NCI-H226 (cell line): ENCODE measurements around the gene PLEKHO2.
A peak's percentile ranks its signal among the peaks of the same experiment; 100 is the strongest.

ENCODE experiments used
- DNase-seq: peaks from one replicate; pipeline ENCODE4 v3.0.0-alpha.2; 2015

The PLEKHO2 gene

DNA sequence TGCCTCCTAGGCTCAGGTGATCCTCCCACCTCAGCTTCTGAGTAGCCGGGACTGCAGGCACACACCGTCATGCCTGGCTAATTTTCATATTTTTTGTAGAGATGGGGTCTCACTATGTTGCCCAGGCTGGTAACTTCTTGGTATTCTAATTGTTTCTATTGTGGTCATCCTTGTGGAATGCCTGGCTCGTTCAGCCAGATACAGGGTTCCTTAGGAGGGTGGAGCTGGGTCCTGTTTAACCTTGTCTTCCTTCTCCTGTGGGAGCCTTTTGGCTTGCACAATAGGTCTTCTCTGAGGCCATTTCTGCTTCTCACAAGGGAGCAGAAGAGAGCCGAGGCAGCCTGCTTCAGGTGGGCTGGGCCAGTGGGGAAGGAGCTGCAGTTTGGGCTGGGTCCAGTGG is 15.7 kb downstream of the PLEKHO2 start:
- DNase-seq, result peak; percentile 89

DNA sequence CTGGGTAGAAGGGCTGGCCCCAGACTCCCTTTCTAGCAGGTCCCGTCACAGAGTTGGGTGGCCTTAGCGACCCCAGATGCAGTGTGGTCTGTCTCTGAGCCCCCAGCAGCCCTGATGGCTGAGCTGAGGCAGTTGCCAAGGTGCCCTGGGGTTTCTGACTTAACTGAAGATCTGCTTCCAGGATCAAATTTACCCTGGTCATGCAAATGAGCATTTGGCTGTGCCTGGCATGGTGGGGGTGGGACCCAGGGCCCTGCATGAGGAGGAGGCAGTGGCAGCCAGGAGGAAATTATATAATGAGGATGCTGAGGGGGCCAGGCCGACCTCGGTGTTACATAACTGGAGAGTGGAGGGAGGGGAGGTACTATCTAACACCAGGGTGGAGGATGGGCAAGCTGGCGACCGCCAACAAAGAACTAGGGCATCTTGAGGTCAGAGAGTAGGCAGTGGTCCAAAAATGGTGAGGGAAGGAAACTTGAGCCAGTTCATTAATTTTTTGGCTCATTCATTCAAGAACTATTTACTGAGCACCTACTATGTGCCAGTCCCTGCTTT is 16.4 kb downstream of the PLEKHO2 start:
- no peak for DNase-seq

DNA sequence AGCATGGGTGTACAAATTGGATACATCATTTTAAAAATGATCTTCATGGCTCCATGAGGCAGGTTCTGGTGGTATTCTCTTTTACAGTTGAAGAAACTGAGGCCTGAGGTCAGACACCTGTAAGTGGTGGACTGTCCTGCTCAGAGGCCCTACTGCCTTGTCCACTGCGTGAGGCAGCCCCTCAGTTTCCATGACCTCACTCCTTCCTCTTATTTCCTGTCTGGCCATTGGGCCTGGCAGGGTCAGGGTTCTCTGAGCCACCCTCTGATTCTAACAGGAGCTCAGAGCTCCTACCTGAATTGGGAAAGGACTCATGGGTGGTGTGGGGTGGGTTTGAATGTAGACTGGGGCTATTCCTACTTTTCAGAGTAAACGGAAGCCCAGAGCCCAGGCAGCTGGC is 17.5 kb downstream of the PLEKHO2 start:
- no peak for DNase-seq

DNA sequence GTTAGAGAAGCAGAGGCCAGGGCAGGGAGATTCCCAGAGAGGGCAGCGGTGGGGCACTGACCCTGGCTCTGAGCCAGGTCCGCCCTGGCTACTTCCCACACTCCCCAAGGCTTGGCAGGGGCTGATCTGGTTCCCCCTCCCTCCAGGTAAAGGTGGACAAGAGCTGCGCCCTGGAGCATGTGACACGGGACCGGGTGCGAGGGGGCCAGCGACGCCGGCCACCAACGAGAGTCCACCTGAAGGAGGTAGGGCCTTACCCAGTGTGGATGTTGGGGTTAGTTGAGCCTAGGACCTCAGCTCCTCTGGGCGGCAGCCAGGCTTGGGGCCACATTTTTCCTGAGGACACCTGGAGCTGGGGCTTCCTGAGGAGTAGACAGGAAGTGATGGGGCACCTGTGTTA is 19.6 kb downstream of the PLEKHO2 start:
- no peak for DNase-seq

DNA sequence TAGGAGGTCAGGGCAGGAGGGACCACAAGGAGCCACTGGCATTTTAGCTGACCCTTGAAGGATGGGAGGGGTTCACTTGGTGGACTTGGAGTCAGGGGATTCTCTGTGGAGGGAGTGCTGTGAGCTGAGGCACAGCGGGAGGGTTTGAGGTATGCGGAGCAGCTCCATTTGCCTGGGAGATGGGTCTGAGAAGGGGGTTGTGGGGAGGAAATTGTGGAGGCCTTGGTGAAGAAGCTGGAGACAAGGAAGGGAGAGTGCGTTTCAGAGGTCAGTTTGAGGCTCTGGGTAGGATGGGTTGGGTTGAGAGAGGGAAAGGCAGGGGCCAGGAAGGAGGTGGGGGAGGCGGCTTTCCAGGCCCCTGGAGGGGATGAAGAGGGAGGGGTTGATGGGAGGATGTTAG is 20.2 kb downstream of the PLEKHO2 start:
- DNase-seq, result no peak

DNA sequence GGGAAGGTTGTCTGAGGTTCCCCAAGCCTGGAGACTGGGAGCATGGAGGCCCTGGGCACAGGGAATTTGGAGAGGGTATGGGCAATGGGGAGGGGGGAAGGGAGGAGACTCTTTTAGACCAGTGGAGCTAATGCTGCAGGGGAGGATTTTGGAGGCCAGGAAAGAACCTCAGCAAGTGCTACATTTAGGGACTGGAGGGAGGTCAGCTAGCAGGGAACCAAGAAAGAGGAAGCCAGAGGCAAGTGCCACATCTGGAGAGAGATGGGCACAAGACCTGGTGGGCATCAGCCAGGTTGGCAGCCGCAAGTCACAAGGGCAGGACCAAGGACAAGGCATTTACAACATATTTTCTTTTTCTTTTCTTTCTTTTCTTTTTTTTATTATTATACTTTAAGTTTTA is 20.7 kb downstream of the PLEKHO2 start:
- no peak for DNase-seq

DNA sequence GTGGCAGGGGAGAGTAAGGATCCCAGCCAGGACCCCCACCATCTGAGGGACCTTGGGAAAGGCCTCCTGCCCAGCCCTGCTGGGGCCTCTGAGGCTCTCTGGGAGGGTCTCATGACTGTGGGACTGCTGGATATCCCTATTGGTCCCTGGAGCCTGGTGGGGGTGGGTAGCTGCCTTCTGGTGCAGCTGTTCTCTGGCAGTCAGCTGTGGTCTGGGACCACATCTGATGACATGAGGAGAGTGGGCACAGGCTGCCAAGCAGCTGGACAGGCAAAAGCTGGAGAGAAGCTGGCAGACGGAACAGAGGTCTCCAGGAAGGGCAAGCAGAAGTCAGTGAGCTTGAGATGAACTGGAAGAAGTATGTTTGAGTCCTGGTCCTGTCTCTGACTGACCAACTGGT is 22.4 kb downstream of the PLEKHO2 start:
- DNase-seq, result no peak

DNA sequence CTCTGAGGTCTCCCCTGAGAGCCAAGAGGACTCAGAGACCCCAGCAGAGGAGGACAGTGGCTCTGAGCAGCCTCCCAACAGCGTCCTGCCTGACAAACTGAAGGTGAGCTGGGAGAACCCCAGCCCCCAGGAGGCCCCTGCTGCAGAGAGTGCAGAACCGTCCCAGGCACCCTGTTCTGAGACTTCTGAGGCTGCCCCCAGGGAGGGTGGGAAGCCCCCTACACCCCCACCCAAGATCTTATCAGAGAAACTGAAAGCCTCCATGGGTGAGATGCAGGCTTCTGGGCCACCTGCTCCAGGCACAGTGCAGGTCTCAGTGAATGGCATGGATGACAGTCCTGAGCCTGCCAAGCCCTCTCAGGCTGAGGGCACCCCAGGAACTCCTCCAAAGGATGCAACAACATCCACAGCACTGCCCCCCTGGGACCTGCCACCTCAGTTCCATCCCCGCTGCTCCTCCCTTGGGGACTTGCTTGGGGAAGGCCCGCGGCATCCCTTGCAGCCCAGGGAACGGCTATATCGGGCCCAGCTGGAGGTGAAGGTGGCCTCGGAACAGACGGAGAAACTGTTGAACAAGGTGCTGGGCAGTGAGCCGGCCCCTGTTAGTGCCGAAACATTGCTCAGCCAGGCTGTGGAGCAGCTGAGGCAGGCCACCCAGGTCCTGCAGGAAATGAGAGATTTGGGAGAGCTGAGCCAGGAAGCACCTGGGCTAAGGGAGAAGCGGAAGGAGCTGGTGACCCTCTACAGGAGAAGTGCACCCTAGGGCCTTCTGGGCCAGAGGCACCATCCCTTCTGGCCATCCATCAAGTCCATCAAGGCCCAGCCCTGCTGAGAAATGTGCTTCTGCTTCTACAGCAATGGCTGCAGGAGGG is 23.6 kb downstream of the PLEKHO2 start:
- DNase-seq, result no peak

DNA sequence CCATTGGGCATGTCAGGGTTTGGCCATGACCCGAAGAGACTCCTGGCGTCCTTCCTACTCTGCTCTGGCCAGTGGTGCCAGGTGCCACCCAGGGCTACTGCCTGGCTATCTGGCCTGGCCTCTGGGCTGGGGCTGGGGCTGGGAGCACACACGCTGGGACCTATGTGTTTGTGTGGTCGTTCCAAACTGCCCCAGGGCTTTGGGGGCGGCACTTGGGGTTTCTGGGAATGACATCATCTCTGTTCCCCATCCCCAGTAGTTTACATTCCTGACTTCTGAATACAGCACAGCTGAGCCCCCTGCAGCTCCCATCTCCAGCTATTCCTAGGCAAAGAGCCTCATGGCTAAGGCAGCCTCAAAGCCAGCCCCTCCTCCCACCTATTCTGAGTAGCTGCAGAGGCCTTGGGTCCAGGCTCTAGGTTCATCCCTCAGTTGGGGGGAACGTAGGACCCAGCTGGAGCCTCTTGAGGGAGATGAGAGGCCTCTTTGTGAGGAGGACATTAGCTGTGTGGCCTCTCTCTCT is 24.3 kb downstream of the PLEKHO2 start:
- peak; percentile 94 for DNase-seq

DNA sequence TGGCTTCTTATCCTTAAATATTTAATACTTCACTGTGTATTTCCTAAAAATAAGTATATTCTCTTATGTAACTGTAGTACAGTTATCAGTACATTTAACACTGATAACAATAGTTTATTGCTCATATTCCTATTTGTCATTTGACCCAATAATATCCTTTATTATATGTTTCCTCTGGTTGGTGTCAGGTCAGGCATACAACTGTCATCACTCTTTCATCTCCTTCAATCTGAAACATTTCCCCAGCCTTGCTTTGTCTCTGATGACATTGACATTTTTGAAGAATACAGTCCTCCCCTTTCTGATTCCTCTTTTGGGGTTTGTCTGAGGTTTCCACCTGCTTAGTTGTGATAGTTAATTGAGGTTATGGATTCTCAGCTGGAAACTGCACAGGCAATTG is 27.8 kb downstream of the PLEKHO2 start:
- DNase-seq, result no peak

DNA sequence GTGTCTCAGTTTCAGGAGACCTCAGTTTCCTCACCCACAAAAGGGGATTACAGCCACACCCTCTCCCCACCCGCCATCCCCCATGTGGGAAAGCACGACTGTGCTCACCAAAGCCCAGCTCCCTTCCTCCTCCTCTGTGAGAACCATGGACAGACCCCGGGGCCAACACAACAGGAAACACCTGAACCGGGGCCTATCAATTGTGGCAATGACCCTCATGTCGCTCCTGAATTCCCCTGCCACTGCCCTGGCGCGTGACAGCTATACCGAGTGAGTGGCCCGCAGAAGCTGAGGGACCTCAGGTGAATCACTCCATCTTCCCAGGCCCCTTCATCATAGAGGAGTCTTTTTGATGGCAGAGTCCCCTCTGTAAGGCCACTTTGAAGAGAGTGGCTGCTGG is 28.6 kb downstream of the PLEKHO2 start:
- no peak for DNase-seq

DNA sequence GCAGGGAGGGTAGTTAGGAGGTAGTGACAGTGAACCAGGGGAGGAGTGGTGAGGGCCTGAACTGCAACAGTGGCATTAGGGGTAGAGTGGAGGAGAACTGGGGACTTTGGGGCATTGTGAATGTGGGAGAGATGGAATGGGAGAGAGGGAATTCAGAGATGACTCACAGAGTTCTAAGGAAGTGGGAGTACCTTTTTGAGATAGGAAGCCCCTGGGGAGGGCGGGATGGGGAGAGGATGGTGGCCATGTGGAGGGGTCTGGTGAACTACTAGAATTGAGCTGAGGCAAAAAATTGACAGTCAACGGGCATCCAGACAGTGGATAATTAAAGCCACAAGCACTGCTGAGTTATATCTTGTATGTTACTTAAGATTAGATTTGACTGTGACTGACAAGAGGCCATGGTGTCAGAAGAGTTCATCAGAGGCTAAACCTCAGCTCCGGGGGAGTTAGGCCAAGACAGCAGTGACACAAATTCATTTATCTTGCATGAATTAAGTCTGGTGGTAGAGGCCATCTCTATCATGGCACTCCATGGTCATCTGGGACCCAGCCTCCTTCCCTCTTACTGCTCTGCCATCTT is 34.0 kb downstream of the PLEKHO2 start:
- peak; percentile 66 for DNase-seq

DNA sequence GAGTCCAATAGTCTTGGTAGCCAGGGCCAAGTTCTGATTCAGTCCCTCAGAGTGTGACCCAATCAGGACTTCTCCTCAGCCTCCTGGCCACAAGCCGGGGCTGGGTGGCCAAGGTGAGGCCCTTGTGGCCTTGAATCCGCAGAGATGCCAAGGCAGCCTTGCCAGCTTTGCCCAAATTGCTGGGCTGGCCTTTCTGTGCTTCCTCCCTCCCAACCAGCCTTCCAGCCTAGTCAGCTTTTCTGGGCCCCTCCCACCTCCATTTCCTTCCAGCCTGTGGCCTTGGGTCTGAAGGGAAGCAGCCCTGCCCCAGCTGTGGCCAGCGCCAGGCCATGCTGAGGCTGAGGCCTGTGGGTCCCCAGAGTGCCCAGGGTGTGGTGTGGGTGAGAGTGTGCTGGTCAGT is 35.7 kb downstream of the PLEKHO2 start:
- peak; percentile 60 for DNase-seq

DNA sequence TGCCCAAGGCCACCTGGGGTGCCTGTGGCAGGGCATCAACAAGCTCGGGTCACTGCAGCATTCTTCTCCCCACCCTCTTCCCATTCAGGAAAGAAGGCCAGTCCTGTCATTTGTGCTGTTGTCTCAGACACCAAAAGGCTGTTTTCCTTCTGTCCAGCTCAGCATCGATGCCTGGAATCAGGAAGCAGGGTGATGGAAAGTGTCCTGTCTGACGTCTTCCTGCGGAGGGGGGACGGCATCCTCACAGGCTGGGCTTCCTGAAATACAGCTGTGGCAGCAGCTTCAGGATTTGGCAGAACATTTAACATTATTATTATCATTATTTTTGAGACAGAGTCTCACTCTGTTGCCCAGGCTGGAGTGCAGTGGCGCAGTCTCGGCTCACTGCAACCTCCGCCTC is 37.0 kb downstream of the PLEKHO2 start:
- no peak for DNase-seq

DNA sequence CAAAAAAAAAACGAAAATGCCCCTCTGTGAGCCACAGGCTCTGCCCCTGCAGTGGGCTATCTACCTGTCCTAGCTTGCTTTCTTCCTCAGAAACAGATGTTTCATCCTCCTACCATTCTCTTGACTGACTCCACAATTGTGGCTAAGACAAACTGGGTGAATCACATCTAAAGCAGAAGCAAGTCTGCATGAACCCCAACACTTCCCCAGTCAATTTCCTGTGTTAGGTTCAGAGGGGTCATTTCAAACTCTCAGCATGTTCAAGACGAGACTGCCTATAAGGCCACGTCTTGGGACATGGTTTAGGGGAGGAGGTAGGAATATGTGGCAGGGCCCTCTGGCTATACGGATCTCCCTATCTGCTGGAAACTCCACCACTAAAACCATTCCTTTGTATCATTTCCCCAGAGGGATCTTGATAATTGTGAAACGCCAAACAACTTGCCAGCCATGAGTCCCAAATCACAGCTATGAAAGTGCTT is 41.4 kb downstream of the PLEKHO2 start:
- DNase-seq, result no peak

DNA sequence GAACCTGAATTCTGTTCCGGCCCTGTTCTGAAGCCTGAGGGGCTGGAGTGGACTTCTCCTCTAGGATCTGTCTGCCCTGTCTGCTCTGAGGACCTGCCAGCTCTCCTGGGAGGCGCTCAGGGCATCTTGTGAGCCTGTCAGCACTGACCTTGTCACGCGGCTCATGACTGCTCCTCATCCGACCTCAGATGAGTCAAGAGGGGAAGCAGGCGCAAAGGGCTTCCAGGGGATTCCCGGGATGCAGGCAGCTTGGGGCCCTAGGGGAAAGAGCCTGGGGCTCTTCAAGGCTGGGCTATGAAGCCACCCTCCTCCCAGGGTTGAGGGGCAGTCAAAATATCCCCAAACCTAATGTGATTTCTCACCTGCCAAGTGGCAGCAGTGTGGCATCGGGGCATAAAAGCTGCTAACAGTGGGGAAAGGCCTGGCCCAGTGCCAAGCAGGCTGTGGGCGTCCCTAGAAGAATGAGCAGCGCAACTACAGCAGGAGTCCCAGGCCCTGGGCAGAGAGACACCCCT is 42.3 kb downstream of the PLEKHO2 start:
- DNase-seq, result peak; percentile 91

DNA sequence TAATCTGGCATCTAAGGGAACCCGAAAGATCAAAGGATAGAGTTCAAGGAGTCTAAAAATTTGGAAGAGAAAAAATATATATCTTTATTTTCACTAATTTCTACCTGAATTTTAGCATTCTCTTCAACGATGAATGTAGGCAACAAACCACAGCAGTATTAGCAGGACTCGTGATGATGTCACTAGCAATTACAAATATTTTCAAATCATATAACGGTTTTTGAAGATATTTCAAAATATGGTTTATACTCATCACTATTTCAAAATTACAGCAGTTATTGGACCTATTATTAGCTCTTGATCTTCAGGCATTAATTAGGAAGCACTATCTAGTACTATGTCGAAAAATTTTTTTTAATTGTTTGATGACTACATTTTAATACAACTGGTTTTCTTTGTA is 43.0 kb downstream of the PLEKHO2 start:
- no peak for DNase-seq

DNA sequence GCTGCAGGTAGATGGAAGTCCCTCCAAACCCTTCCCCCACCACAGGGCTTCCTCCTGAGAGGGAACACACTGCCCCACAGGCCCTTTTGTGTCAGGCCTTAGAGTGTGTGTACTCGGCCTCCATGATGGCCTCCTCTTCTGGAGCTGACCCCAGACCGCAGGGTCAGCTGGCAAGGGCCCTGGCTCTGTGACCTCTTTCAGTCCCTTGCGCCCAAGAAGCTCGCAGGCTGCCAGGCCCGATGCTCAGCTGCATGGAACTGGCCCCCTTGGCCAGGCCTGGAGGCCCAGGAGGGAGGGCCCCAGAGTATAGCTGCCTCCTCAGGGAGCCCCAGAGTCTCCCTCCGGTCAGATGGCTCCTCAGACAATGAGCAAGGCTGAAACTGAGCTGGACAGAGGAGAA is 46.6 kb downstream of the PLEKHO2 start:
- no peak for DNase-seq

DNA sequence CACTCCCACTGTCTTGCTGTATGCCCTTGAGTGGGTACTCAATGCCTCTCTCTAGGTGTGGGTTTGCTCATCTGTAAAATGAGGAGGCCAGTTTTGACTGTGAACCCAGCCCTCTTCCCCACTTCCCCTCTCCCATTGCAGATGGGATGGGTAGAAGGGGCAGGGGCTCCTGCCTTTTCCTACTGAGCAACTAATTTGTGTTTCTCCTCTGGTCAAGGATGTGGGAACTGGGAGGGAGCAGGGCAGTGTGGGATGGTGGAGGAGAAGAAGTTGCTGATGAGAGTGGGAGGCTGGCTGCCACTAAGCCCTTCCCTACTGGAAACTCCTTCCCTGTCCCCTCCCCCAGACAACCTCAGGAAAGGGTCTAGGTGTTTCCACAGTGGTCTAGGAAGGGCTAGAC is 49.8 kb downstream of the PLEKHO2 start:
- DNase-seq, result no peak

DNA sequence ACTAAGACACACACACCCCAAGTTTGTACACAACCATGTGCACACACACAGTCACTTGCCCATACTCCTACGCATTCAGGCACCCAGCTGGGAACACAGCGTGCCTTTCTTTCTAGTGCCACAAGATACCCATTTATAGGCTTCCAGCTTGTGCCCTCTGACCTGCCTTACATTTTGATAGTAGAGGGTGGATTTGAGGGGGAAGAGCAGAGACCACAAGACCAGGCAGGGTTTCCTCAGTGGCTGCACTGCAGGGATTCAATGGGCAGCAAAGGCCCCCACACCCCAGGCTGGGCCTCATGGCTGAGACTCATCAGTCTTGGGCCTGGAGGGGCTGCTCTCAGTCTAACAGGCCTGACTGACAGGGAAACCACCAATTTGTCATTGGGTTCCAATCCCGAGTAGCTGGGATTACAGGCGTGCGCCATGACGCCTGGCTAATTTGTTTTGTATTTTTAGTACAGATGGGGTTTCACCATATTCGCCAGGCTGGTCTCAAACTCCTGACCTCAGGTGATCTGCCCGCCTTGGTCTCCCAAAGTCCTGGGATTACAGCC is 51.2 kb downstream of the PLEKHO2 start:
- DNase-seq, result no peak

DNA sequence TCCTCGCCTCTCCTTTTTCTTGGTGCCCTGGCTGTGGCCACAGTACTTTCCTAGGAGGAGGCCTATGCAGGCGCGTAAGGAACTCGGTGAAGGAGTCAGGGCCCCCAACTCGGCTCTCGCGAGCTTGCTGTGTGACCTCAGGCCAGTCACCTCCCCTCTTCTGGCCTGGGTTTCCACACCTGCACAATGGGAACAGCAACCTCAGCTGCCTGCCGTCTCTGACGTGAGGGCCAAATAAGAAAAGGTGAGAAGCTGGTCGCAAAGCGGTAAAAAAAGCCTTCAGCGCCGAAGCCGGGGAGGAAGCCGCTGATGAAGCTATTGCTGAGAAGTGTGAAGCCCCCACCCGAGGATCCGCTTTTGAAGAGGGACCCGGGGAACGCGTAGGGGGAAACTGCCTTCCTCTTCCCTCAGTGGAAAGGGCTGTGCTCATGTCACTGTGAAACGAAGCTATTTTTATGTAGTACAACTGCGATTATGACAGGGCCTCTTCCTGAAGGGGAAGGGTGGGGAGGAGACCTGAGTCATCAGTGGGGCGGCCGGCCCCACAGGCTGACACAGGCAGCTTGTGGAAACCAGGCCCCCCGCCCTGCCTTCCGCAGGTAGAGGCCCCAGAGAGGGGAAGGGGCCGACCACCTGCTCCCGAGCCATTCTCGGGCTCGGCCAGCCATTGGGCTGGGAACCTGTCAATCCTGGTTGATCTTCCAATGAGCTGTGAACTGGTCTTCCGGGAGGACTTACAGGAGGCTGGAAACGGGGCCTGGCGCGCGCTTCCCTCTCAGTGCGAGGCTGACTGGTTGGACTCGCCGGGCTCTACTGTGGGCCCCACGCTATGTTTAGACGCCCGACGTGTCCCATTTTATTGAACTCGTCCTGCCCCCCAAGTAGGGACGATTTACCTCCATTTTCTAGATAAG is 52.0 kb downstream of the PLEKHO2 start:
- DNase-seq, result peak; percentile 79

DNA sequence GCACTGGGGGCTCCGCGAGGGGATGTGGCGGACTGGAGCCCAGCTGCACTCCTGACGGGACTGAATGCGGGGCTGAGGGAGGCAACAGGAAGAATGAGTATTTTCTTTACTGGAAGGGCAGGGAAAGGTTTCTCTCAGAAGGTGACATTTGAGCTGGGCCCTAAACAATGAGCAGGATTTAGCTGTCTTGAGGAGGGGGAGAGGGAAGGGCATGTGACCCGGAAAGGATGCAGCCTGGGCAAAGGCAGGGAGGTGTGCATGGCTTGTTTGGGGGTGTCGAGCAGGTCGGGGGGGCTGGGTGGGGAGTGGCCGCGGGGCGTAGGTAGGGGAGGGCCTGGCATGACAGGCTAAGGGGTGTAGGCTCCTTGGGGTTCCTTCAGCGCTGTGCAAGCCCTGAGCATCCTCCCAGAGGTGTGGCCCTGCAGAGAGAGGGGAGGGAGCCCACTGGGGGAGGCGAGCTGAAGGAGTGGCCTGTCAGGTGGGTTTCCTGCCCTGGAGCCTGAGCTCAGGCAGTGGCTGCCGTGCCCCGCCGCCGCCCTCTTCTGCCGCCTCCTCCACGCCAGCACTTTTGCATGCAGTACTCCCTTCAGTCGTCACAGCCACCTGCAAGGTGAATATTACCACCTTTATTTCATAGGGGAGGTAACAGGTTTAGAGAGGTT is 52.8 kb downstream of the PLEKHO2 start:
- DNase-seq, result no peak
